Frontal cortex (tissue), 4 donors: ENCODE results near the gene PLCH2. TPM values are rescaled to one million over a fixed set of nuclear protein-coding genes. Genes with fewer than 3 reads are reported as not detected.
"Not testable (repeated sequence)": the region's sequence is repeated elsewhere in the genome, so short reads cannot be mapped to it uniquely, and the experiment has no call there.

Experiments
- DNase-seq, 2 donors: peaks; one replicate each; pipeline ENCODE4 v3.0.0; 2012; ENCODE audit warnings: low spot score in 2 of 2
- FAIRE-seq: peaks from 2 replicates; lab custom pipeline; 2012; peaks lifted over from hg19 to GRCh38; lab: Jason Lieb, UNC
- total RNA-seq: library from RNA; depleted of rRNA; stranded (reverse); fragments of >200 nt; gene quantifications from one replicate; pipeline ENCODE4 v1.2.3, GENCODE V29; 2014
- donor health status: control.
- donor health status: control.
- donor health status: control.

The PLCH2 gene
- total RNA-seq = 9.0 TPM

GRCh38 chr1:2476061-2476999 lies at the start of gene PLCH2:
TSS of gene PLCH2 (plus strand) at chr1:2476289. CDS start at chr1:2476589, 300 bp downstream.
- no peak for DNase-seq

GRCh38 chr1:2426540-2426939 lies 49.5 kb upstream of the PLCH2 start:
- FAIRE-seq (no peak), DNase-seq (no peak)

More at GRCh38 chr1:2476061-2476999, at the start of gene PLCH2:
- no peak for FAIRE-seq

- FAIRE-seq (no peak), DNase-seq (no peak)
Observed at GRCh38 chr1:2427051-2427450, 49.0 kb upstream of the PLCH2 start.

- no peak for FAIRE-seq
- DNase-seq = no peak
Observed at GRCh38 chr1:2427976-2428375, 48.1 kb upstream of the PLCH2 start.

GRCh38 chr1:2428490-2428889 lies 47.6 kb upstream of the PLCH2 start:
- FAIRE-seq = no peak
- no peak for DNase-seq

GRCh38 chr1:2429780-2430591 lies 46.1 kb upstream of the PLCH2 start:
- no peak for DNase-seq
- no peak for FAIRE-seq

GRCh38 chr1:2430592-2430973 lies 45.5 kb upstream of the PLCH2 start:
- DNase-seq (no peak), FAIRE-seq (no peak)

GRCh38 chr1:2431103-2431502 lies 45.0 kb upstream of the PLCH2 start:
- FAIRE-seq (no peak), DNase-seq (no peak)

- FAIRE-seq (no peak), DNase-seq (no peak)
Observed at GRCh38 chr1:2431518-2431917, 44.6 kb upstream of the PLCH2 start.

GRCh38 chr1:2432441-2432844 lies 43.6 kb upstream of the PLCH2 start:
- DNase-seq (no peak), FAIRE-seq (no peak)

GRCh38 chr1:2433196-2433595 lies 42.9 kb upstream of the PLCH2 start:
- no peak for DNase-seq
- no peak for FAIRE-seq

GRCh38 chr1:2433936-2434655 lies 42.0 kb upstream of the PLCH2 start:
- no peak for FAIRE-seq

GRCh38 chr1:2435091-2435490 lies 41.0 kb upstream of the PLCH2 start:
- DNase-seq (no peak), FAIRE-seq (no peak)

More at GRCh38 chr1:2433936-2434655, 42.0 kb upstream of the PLCH2 start:
- DNase-seq = no peak

GRCh38 chr1:2435746-2436355 lies 40.2 kb upstream of the PLCH2 start:
- no peak for FAIRE-seq
- no peak for DNase-seq

- DNase-seq (no peak), FAIRE-seq (no peak)
Observed at GRCh38 chr1:2436876-2437275, 39.2 kb upstream of the PLCH2 start.

- DNase-seq (no peak), FAIRE-seq (no peak)
Observed at GRCh38 chr1:2437617-2438016, 38.5 kb upstream of the PLCH2 start.

GRCh38 chr1:2438038-2438437 lies 38.1 kb upstream of the PLCH2 start:
- DNase-seq = no peak
- no peak for FAIRE-seq

- no peak for FAIRE-seq
- no peak for DNase-seq
Observed at GRCh38 chr1:2438641-2439040, 37.4 kb upstream of the PLCH2 start.

- DNase-seq (no peak), FAIRE-seq (no peak)
Observed at GRCh38 chr1:2439369-2439768, 36.7 kb upstream of the PLCH2 start.

- not testable (repeated sequence) for FAIRE-seq
Observed at GRCh38 chr1:2440346-2440745, 35.7 kb upstream of the PLCH2 start.

More at GRCh38 chr1:2440346-2440745, 35.7 kb upstream of the PLCH2 start:
- not testable (repeated sequence) for DNase-seq
